ENCODE measurements around the gene PPP3R1. TPM values are rescaled to one million over a fixed set of nuclear protein-coding genes. Genes with fewer than 3 reads are reported as not detected.

The PPP3R1 gene
- total RNA-seq, 1 donor from 2014 or later: 46.3 TPM

GRCh38 chr2:68245066-68245465, 7.3 kb downstream of the PPP3R1 start:
- DNase-seq (ENCODE audit: extremely low spot score, unreplicated experiment): no peak
- no peaks in the 10 kb centered on the region for H3K9me3 Mint-ChIP-seq
- no peak overlapping the region for H3K27ac Mint-ChIP-seq
- H3K36me3 Mint-ChIP-seq: peaks cover 8% of the 10 kb centered on the region
- TF ChIP-seq, protein P1, sequence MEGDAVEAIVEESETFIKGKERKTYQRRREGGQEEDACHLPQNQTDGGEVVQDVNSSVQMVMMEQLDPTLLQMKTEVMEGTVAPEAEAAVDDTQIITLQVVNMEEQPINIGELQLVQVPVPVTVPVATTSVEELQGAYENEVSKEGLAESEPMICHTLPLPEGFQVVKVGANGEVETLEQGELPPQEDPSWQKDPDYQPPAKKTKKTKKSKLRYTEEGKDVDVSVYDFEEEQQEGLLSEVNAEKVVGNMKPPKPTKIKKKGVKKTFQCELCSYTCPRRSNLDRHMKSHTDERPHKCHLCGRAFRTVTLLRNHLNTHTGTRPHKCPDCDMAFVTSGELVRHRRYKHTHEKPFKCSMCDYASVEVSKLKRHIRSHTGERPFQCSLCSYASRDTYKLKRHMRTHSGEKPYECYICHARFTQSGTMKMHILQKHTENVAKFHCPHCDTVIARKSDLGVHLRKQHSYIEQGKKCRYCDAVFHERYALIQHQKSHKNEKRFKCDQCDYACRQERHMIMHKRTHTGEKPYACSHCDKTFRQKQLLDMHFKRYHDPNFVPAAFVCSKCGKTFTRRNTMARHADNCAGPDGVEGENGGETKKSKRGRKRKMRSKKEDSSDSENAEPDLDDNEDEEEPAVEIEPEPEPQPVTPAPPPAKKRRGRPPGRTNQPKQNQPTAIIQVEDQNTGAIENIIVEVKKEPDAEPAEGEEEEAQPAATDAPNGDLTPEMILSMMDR (conservative IDR thresholded peaks at IDR 0.05): no peak
- H3K4me1 Mint-ChIP-seq (ENCODE audit: unreplicated experiment): peaks cover 11% of the 10 kb centered on the region
- H3K27me3 Mint-ChIP-seq: no peaks in the 10 kb centered on the region
- H3K4me3 Mint-ChIP-seq: no peak overlapping the region

DNA sequence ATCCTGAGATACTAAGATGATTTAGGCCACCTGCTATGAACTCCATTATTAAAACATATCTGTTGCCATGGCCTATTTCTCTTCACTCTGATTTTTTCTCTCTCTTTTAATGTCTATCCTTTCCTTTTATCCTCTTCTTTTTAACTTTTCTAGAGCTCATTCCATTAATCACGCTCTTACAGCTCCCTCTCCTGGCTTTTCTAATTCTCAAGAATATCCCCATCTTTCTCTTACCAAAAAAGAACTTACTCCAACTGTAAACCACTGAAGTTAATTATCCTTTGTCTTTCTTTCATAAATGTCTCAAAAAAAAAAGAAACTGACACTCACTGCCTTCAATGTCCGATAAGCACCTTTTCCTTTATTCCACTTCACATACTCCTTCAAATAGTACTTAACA, 7.9 kb downstream of the PPP3R1 start:
- H3K27ac Mint-ChIP-seq: no peak overlapping the region
- TF ChIP-seq, protein P1 (conservative IDR thresholded peaks at IDR 0.05): no peak
- H3K27me3 Mint-ChIP-seq: no peaks in the 10 kb centered on the region
- no peaks in the 10 kb centered on the region for H3K9me3 Mint-ChIP-seq
- H3K36me3 Mint-ChIP-seq: peaks cover 8% of the 10 kb centered on the region
- H3K4me1 Mint-ChIP-seq (ENCODE audit: unreplicated experiment): peaks cover 11% of the 10 kb centered on the region
- no peak overlapping the region for H3K4me3 Mint-ChIP-seq
- no peak for DNase-seq (ENCODE audit: extremely low spot score, unreplicated experiment)

GRCh38 chr2:68241732-68242131, 10.6 kb downstream of the PPP3R1 start:
- Mint-ChIP-seq H3K27me3 (no peaks in the 10 kb centered on the region), H3K4me1 (ENCODE audit: unreplicated experiment) (peaks cover 30% of the 10 kb centered on the region), H3K27ac (no peak overlapping the region), H3K9me3 (no peaks in the 10 kb centered on the region), H3K4me3 (no peak overlapping the region), H3K36me3 (peaks cover 13% of the 10 kb centered on the region)
- TF ChIP-seq, protein P1 (conservative IDR thresholded peaks at IDR 0.05): no peak
- no peak for DNase-seq (ENCODE audit: extremely low spot score, unreplicated experiment)

DNA sequence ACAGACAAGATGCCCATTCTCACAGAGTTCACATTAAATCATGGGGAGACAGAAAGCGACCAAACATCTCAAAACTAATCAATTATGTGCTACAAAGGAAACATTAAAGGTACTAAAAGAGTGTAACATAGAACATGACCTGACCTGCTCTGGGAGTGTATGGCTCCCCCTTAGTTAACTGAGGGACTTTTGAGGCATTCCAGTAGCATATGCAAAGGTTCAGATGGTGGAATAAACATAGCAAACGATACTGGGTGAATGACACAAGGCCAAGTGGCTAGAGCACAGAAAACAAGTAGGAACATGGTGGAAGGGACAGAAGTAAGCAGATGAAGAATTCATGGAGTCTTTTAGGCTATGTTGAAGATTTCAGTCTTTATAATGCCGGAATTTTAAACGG, 11.9 kb downstream of the PPP3R1 start:
- no peak for DNase-seq (ENCODE audit: extremely low spot score, unreplicated experiment)
- no peaks in the 10 kb centered on the region for H3K27me3 Mint-ChIP-seq
- no peak overlapping the region for H3K4me3 Mint-ChIP-seq
- H3K27ac Mint-ChIP-seq: no peak overlapping the region
- no peaks in the 10 kb centered on the region for H3K9me3 Mint-ChIP-seq
- peaks cover 35% of the 10 kb centered on the region for H3K4me1 Mint-ChIP-seq (ENCODE audit: unreplicated experiment)
- TF ChIP-seq, protein P1 (conservative IDR thresholded peaks at IDR 0.05): no peak
- H3K36me3 Mint-ChIP-seq: peaks cover 13% of the 10 kb centered on the region

DNA sequence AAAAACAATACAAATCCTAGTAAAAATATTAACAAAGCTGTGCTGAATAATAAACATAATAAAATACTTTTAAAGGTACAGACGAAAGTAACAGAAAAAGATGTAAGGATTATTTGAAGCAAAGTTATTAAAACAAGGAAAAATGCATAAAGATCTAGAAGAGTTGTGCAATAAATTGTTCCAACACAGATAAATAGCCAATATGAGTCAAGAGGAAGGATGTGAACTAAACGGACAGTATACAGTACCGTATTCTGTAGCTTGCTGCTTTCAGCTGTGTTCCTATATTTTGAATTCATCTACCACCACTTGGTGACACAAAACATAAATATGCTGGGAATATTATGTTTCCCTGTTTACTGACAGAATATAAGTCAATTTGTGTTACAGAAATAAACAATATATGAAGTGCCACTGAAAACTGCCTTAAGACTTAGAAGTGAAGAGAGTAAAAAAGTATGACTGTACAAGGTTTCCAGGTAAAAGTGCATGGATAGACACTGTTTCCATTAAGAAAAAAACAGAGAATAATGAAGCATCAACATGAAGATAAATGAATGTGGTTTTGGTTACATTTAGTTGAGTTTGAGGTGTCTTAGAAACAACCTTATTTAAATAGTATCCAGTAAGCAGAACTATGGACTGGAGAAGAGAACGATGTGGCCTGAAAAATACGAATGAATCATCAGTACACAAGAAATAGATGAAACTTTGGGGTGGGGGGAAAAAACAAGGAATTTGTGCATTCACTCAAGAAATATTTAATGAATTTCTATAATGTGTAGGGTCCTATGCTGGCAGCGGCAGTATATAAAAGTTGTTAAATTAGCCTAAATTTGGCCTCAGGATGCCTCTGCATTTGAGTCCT, 13.1 kb downstream of the PPP3R1 start:
- DNase-seq (ENCODE audit: extremely low spot score, unreplicated experiment): no peak
- Mint-ChIP-seq H3K36me3 (peaks cover 13% of the 10 kb centered on the region), H3K9me3 (no peaks in the 10 kb centered on the region), H3K27ac (no peak overlapping the region), H3K27me3 (no peaks in the 10 kb centered on the region), H3K4me3 (no peak overlapping the region), H3K4me1 (ENCODE audit: unreplicated experiment) (peaks cover 35% of the 10 kb centered on the region)
- TF ChIP-seq, protein P1 (conservative IDR thresholded peaks at IDR 0.05): no peak

Measured in type B pancreatic cell (in vitro differentiated cells).